Measurements from ENCODE around the gene TCEA2.
"Not testable (repeated sequence)": the region's sequence is repeated elsewhere in the genome, so short reads cannot be mapped to it uniquely, and the experiment has no call there.

Gene TCEA2

DNA sequence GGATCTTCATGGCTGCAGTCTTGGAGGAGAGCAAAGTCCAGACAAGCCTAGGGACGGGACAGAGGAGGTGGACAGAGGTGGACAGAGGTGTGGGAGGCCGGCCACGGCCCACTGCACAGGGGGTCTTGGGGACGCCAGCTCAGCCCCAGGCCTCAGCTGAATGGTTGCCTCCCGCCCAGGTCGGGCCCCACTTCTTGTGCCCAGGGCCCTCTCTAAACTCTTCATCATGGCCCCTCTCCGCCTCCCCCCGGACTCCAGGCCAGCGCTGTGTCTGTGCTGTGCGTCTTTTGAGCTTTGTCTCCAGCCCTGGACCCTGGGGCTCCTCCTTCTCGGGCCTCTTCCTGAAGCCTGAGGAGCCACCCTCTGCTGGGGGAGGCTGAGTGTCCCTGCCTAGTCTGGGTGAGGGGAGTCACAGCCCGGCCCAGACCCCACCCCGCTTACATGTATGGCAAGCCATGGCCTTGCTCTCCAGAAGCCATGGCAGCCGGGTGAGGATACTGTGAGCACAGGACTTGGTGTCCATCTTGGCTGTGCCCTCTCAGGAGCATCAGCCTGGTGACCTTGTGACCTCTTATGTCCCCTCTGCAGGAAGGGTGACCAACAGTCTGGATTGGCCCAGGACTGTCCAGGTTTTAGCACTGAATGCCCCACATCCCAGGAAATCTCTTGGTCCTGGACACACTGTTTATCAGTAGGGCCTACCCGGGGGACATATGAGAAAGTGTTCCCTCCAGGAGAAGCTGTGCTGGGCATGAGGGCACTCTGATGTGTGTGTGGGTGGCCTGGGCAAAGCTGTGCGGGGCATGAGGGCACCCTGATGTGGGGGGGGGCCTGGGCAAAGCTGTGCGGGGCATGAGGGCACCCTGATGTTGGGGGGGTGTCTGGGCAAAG is 53.8 kb downstream of the TCEA2 start:
- DNase-seq (ENCODE audit: extremely low read depth, insufficient read length): no peak
- no peaks in the 10 kb centered on the region for H3K36me3 ChIP-seq (ENCODE audit: control insufficient read depth, insufficient read depth, low read length)
- TF ChIP-seq CTCF (IDR thresholded peaks at IDR 0.05; ENCODE audit: insufficient read depth, low read length, poor library complexity, severe bottlenecking): no peak
- H3K27me3 ChIP-seq (replicated peaks; ENCODE audit: control insufficient read depth, insufficient read depth, low read length): no peaks in the 10 kb centered on the region; the same call in 1 of the 2 replicates
- H3K4me3 ChIP-seq (replicated peaks; ENCODE audit: low read depth, low read length): no peak overlapping the region

- H3K36me3 ChIP-seq (ENCODE audit: control insufficient read depth, insufficient read depth, low read length); H3K4me3 ChIP-seq (replicated peaks; ENCODE audit: low read depth, low read length); H3K27me3 ChIP-seq (replicated peaks; ENCODE audit: control insufficient read depth, insufficient read depth, low read length); DNase-seq (ENCODE audit: extremely low read depth, insufficient read length): not testable (repeated sequence)
Measured at GRCh38 chr20:64117432-64117777, 54.4 kb downstream of the TCEA2 start.

GRCh38 chr20:64119301-64119680 is 56.3 kb downstream of the TCEA2 start:
- Histone ChIP-seq H3K4me3 (replicated peaks; ENCODE audit: low read depth, low read length) (no peak overlapping the region), H3K27me3 (replicated peaks; ENCODE audit: control insufficient read depth, insufficient read depth, low read length) (no peaks in the 10 kb centered on the region), H3K36me3 (ENCODE audit: control insufficient read depth, insufficient read depth, low read length) (no peaks in the 10 kb centered on the region)
- TF ChIP-seq CTCF (IDR thresholded peaks at IDR 0.05; ENCODE audit: insufficient read depth, low read length, poor library complexity, severe bottlenecking): no peak
- DNase-seq (ENCODE audit: extremely low read depth, insufficient read length): no peak

DNA sequence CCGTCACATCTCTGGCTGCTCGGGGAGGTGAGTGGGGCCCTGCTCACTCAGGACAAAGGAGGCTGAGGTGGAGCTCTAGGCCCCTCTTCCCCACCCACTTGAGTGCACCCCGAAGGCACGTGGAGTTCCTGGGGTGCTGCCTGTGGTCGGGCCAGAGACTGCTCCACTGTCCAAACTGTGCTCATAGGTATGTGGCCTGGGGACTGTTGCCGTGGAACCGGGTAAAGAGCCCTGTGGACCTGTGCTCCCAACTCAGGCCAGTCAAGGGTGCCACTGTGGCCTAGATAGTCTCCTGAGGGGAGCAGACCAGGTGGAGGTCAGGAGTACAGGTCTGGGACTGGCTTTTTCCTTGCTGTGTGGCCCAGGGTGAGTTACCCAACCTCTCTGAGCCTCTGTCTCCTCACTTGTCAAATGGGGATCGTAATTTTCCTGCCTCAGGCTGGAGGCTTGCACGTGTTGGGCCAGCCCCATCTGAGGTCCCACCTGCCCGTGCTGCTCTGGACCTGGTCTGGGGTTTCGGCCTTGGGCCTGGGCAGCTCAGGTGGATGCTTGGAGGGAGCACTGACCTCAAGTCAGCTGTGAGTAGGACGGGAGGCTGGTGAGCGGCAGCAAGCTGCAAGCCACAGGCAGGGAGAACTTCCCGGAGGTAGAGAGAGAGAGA is 56.8 kb downstream of the TCEA2 start:
- peak; percentile 41 for DNase-seq (ENCODE audit: extremely low read depth, insufficient read length)
- Histone ChIP-seq H3K4me3 (replicated peaks; ENCODE audit: low read depth, low read length) (no peak overlapping the region), H3K27me3 (replicated peaks; ENCODE audit: control insufficient read depth, insufficient read depth, low read length) (no peaks in the 10 kb centered on the region), H3K36me3 (ENCODE audit: control insufficient read depth, insufficient read depth, low read length) (no peaks in the 10 kb centered on the region)
- TF ChIP-seq CTCF (IDR thresholded peaks at IDR 0.05; ENCODE audit: insufficient read depth, low read length, poor library complexity, severe bottlenecking): no peak

GRCh38 chr20:64121586-64121985 is 58.6 kb downstream of the TCEA2 start:
- no peak for TF ChIP-seq CTCF (IDR thresholded peaks at IDR 0.05; ENCODE audit: insufficient read depth, low read length, poor library complexity, severe bottlenecking)
- H3K36me3 ChIP-seq (ENCODE audit: control insufficient read depth, insufficient read depth, low read length): no peaks in the 10 kb centered on the region
- no peak for DNase-seq (ENCODE audit: extremely low read depth, insufficient read length)
- H3K27me3 ChIP-seq (replicated peaks; ENCODE audit: control insufficient read depth, insufficient read depth, low read length): no peaks in the 10 kb centered on the region; the same call in 1 of the 2 replicates
- no peak overlapping the region for H3K4me3 ChIP-seq (replicated peaks; ENCODE audit: low read depth, low read length)

Measured in GM06990 (cell line).